Muscle of back (tissue), 10 donors: ENCODE results near the gene SEPTIN5. TPM values are rescaled to one million over a fixed set of nuclear protein-coding genes. Genes with fewer than 3 reads are reported as not detected.

Experiments
- polyA plus RNA-seq, 10 donors: library from polyadenylated mRNA; unstranded; fragments of 120-200 nt; gene quantifications; one replicate each; pipeline ENCODE4 v1.2.1, GENCODE V29; 2013; ENCODE audit not compliant: insufficient read length in 10 of 10

The SEPTIN5 gene
- polyA plus RNA-seq, 10 donors = 83.2 to 122 (median 105) TPM

Other genes starting within 250 kb of the SEPTIN5 start
- gene UFD1, start 235.3 kb upstream of the SEPTIN5 start, polyA plus RNA-seq = 10 to 100 TPM; 36.4 to 53.2 (median 41.2) TPM
- gene CDC45, start 234.6 kb upstream of the SEPTIN5 start, polyA plus RNA-seq = 10 to 100 TPM in 5 of 10 donors, 1 to 10 TPM in 5; 6.6 to 12.6 (median 9.6) TPM
- gene CLDN5, start 190.1 kb upstream of the SEPTIN5 start, polyA plus RNA-seq = 10 to 100 TPM; 24.7 to 68.9 (median 44.7) TPM
- gene GP1BB, start 9.0 kb downstream of the SEPTIN5 start, polyA plus RNA-seq = 10 to 100 TPM in 7 of 10 donors, 1 to 10 TPM in 3; 4.2 to 15.9 (median 12.4) TPM
- gene TBX1, start 46.3 kb downstream of the SEPTIN5 start, polyA plus RNA-seq = 10 to 100 TPM in 1 of 10 donors, 1 to 10 TPM in 9; 5.3 to 16.6 (median 7.6) TPM
- gene GNB1L, start 140.4 kb downstream of the SEPTIN5 start, polyA plus RNA-seq = 1 to 10 TPM; 2.1 to 5.3 (median 3.7) TPM
- 10 to 100 TPM in 8 of 10 donors, 1 to 10 TPM in 2; 8.6 to 15.0 (median 11.3) TPM for gene RTL10, start 140.4 kb downstream of the SEPTIN5 start, polyA plus RNA-seq
- 10 to 100 TPM; 56.2 to 83.9 (median 69.6) TPM for gene COMT, start 227.3 kb downstream of the SEPTIN5 start, polyA plus RNA-seq
- 10 to 100 TPM; 13.0 to 19.2 (median 15.0) TPM for gene TXNRD2, start 227.3 kb downstream of the SEPTIN5 start, polyA plus RNA-seq